ENCODE data around the gene GNB5. TPM values are rescaled to one million over a fixed set of nuclear protein-coding genes. Genes with fewer than 3 reads are reported as not detected.

GNB5 gene
- total and polyA plus RNA-seq, 2 of the 13 experiments (the other 11 are each of a cell fraction or from before 2014, with no cell fraction given): 13.7 to 14.4 TPM

DNA sequence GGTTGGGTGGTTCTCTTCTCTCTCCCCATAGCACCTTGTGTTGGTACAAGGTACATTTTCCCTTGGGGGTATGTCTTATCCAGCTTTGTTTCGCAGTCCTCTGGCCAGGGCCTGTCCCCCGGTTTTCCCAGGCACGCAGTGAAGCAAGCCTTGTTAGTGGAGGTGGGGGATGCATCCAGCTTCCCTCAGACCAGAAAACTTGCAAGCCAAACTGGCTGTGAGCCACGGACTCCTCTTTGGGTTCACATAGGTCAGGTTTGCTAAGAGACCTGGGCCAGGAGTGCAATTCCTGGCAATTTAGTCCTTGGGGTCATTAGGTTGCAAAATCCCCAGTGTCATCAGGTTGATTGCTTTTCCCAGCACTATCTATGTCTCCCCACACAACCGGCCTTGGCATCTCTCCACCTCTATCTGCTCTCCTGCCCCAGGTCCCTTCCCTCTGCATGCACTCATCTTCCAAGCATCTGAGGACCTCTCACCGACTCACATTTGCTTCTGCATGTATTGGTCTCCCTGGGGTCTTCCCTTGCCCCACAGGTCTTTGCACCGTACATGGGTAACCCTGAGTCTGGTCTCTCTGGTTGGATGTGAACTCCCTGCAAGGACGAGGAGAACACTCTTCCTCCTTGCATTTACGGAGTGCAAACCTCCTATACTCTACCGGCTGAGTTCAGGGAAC, 112.9 kb downstream of the GNB5 start (continued):
- TF ChIP-seq, protein P1, sequence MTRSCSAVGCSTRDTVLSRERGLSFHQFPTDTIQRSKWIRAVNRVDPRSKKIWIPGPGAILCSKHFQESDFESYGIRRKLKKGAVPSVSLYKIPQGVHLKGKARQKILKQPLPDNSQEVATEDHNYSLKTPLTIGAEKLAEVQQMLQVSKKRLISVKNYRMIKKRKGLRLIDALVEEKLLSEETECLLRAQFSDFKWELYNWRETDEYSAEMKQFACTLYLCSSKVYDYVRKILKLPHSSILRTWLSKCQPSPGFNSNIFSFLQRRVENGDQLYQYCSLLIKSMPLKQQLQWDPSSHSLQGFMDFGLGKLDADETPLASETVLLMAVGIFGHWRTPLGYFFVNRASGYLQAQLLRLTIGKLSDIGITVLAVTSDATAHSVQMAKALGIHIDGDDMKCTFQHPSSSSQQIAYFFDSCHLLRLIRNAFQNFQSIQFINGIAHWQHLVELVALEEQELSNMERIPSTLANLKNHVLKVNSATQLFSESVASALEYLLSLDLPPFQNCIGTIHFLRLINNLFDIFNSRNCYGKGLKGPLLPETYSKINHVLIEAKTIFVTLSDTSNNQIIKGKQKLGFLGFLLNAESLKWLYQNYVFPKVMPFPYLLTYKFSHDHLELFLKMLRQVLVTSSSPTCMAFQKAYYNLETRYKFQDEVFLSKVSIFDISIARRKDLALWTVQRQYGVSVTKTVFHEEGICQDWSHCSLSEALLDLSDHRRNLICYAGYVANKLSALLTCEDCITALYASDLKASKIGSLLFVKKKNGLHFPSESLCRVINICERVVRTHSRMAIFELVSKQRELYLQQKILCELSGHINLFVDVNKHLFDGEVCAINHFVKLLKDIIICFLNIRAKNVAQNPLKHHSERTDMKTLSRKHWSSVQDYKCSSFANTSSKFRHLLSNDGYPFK (CRISPR knock-in tag; IDR thresholded peaks at IDR 0.05; ENCODE audit: borderline replicate concordance): no peak
- TF ChIP-seq SKI (IDR thresholded peaks at IDR 0.05; ENCODE audit: partially characterized antibody) (peak; percentile 62), ZNF550 (CRISPR knock-in tag; IDR thresholded peaks at IDR 0.05; ENCODE audit: borderline replicate concordance) (no peak), TEAD3 (CRISPR knock-in tag; optimal IDR thresholded peaks at IDR 0.05; ENCODE audit: borderline replicate concordance) (peak; percentile 51), HDAC1 (CRISPR knock-in tag; IDR thresholded peaks at IDR 0.05) (peak; percentile 41; the same call in 1 of the 2 replicates), NR2C2 (CRISPR knock-in tag; IDR thresholded peaks at IDR 0.05; ENCODE audit: borderline replicate concordance) (peak; percentile 58; the same call in 1 of the 2 replicates), MED1 (CRISPR knock-in tag; IDR thresholded peaks at IDR 0.05) (peak; percentile 78), NR2F6 (IDR thresholded peaks at IDR 0.05) (peak; percentile 90), NR2F6 (CRISPR knock-in tag; IDR thresholded peaks at IDR 0.05) (peak; percentile 89), RXRA (CRISPR knock-in tag; IDR thresholded peaks at IDR 0.05) (peak; percentile 62; the same call in 1 of the 2 replicates), SOX5 (CRISPR knock-in tag; IDR thresholded peaks at IDR 0.05; ENCODE audit: borderline replicate concordance) (peak; percentile 39; the same call in 1 of the 2 replicates), ZNF232 (CRISPR knock-in tag; IDR thresholded peaks at IDR 0.05; ENCODE audit: borderline replicate concordance) (no peak), PITX1 (CRISPR knock-in tag; IDR thresholded peaks at IDR 0.05) (peak; percentile 24; the same call in 1 of the 2 replicates), MAFK (conservative IDR thresholded peaks at IDR 0.05 in 1 of 2, IDR thresholded peaks at IDR 0.05 in 1 of 2; ENCODE audit: low read length in 2 of 2) (no peak), ISL2 (CRISPR knock-in tag; IDR thresholded peaks at IDR 0.05) (peak; percentile 72), SALL2 (CRISPR knock-in tag; IDR thresholded peaks at IDR 0.05) (peak; percentile 41; the same call in 1 of the 2 replicates), POLR2A (IDR thresholded peaks at IDR 0.05; ENCODE audit: insufficient read depth in 1 of 2, low read depth in 2 of 2, low read length in 2 of 2) (no peak), KLF16 (CRISPR knock-in tag; IDR thresholded peaks at IDR 0.05) (peak in 1 of 2 experiments; percentile 33; a peak in 1 of 4 replicates)
- TF ChIP-seq, protein P2, sequence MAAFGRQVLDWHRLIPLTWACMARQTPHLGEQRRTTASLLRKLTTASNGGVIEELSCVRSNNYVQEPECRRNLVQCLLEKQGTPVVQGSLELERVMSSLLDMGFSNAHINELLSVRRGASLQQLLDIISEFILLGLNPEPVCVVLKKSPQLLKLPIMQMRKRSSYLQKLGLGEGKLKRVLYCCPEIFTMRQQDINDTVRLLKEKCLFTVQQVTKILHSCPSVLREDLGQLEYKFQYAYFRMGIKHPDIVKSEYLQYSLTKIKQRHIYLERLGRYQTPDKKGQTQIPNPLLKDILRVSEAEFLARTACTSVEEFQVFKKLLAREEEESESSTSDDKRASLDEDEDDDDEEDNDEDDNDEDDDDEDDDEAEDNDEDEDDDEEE (CRISPR knock-in tag; IDR thresholded peaks at IDR 0.05): no peak
- TF ChIP-seq, protein P3, sequence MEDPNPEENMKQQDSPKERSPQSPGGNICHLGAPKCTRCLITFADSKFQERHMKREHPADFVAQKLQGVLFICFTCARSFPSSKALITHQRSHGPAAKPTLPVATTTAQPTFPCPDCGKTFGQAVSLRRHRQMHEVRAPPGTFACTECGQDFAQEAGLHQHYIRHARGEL (CRISPR knock-in tag; IDR thresholded peaks at IDR 0.05): no peak
- TF ChIP-seq, protein P4, sequence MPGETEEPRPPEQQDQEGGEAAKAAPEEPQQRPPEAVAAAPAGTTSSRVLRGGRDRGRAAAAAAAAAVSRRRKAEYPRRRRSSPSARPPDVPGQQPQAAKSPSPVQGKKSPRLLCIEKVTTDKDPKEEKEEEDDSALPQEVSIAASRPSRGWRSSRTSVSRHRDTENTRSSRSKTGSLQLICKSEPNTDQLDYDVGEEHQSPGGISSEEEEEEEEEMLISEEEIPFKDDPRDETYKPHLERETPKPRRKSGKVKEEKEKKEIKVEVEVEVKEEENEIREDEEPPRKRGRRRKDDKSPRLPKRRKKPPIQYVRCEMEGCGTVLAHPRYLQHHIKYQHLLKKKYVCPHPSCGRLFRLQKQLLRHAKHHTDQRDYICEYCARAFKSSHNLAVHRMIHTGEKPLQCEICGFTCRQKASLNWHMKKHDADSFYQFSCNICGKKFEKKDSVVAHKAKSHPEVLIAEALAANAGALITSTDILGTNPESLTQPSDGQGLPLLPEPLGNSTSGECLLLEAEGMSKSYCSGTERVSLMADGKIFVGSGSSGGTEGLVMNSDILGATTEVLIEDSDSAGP (CRISPR knock-in tag; IDR thresholded peaks at IDR 0.05; ENCODE audit: borderline replicate concordance): no peak; the same call in 1 of the 2 replicates
- TF ChIP-seq, protein P5, sequence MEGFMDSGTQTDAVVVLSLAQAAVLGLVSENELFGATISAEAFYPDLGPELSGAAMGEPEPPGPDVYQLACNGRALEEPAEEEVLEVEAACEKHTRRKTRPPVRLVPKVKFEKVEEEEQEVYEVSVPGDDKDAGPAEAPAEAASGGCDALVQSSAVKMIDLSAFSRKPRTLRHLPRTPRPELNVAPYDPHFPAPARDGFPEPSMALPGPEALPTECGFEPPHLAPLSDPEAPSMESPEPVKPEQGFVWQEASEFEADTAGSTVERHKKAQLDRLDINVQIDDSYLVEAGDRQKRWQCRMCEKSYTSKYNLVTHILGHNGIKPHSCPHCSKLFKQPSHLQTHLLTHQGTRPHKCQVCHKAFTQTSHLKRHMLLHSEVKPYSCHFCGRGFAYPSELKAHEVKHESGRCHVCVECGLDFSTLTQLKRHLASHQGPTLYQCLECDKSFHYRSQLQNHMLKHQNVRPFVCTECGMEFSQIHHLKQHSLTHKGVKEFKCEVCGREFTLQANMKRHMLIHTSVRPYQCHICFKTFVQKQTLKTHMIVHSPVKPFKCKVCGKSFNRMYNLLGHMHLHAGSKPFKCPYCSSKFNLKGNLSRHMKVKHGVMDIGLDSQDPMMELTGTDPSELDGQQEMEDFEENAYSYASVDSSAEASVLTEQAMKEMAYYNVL (CRISPR knock-in tag; IDR thresholded peaks at IDR 0.05; ENCODE audit: borderline replicate concordance): peak; percentile 21; the same call in 1 of the 2 replicates

Data from HepG2 (cell line).